ENCODE measurements around the gene MMP8.

Gene MMP8

GRCh38 chr11:102717280-102717679 is 7.5 kb downstream of the MMP8 start:
- Histone ChIP-seq H3K9me2 (replicated peaks; ENCODE audit: low read depth, low read length) (no peaks in the 10 kb centered on the region), H3F3A (ENCODE audit: low read depth) (no peaks in the 10 kb centered on the region), H3K9ac (ENCODE audit: low read depth, low read length, poor library complexity, severe bottlenecking) (no peak overlapping the region), H3K36me3 (ENCODE audit: insufficient read depth, low read length) (no peaks in the 10 kb centered on the region), H3K4me1 (ENCODE audit: insufficient read depth, low read length, poor library complexity, severe bottlenecking) (no peaks in the 10 kb centered on the region), H3K9me3 (ENCODE audit: insufficient read depth, low read depth, low read length) (no peaks in the 10 kb centered on the region), H3K79me2 (ENCODE audit: insufficient read depth, low read length) (no peaks in the 10 kb centered on the region), H2AFZ (ENCODE audit: low read length) (no peak overlapping the region), H3K27me3 (ENCODE audit: insufficient read depth, low read length, poor library complexity, severe bottlenecking) (no peaks in the 10 kb centered on the region), H3K4me3 (ENCODE audit: low read length, poor library complexity, severe bottlenecking) (no peak overlapping the region), H4K20me1 (ENCODE audit: insufficient read depth, low read length, poor library complexity, severe bottlenecking) (no peaks in the 10 kb centered on the region), H3K4me2 (ENCODE audit: low read depth, low read length, poor library complexity, severe bottlenecking) (no peak overlapping the region)
- TF ChIP-seq EZH2phosphoT487 (IDR thresholded peaks at IDR 0.05; ENCODE audit: borderline replicate concordance) (no peak), CTCF (conservative IDR thresholded peaks at IDR 0.05; ENCODE audit: low read length) (no peak)

GRCh38 chr11:102716527-102716926 is 8.2 kb downstream of the MMP8 start:
- Histone ChIP-seq H3K27me3 (ENCODE audit: insufficient read depth, low read length, poor library complexity, severe bottlenecking) (no peaks in the 10 kb centered on the region), H3K9me2 (replicated peaks; ENCODE audit: low read depth, low read length) (no peaks in the 10 kb centered on the region), H3F3A (ENCODE audit: low read depth) (no peaks in the 10 kb centered on the region), H3K4me2 (ENCODE audit: low read depth, low read length, poor library complexity, severe bottlenecking) (no peak overlapping the region), H3K4me1 (ENCODE audit: insufficient read depth, low read length, poor library complexity, severe bottlenecking) (no peaks in the 10 kb centered on the region), H3K36me3 (ENCODE audit: insufficient read depth, low read length) (no peaks in the 10 kb centered on the region), H3K79me2 (ENCODE audit: insufficient read depth, low read length) (no peaks in the 10 kb centered on the region), H3K9ac (ENCODE audit: low read depth, low read length, poor library complexity, severe bottlenecking) (no peak overlapping the region), H3K9me3 (ENCODE audit: insufficient read depth, low read depth, low read length) (no peaks in the 10 kb centered on the region), H3K4me3 (ENCODE audit: low read length, poor library complexity, severe bottlenecking) (no peak overlapping the region), H2AFZ (ENCODE audit: low read length) (no peak overlapping the region), H4K20me1 (ENCODE audit: insufficient read depth, low read length, poor library complexity, severe bottlenecking) (no peaks in the 10 kb centered on the region)
- TF ChIP-seq EZH2phosphoT487 (IDR thresholded peaks at IDR 0.05; ENCODE audit: borderline replicate concordance) (no peak), CTCF (conservative IDR thresholded peaks at IDR 0.05; ENCODE audit: low read length) (no peak)

GRCh38 chr11:102712137-102712536 is 12.6 kb downstream of the MMP8 start:
- H3K36me3 ChIP-seq (ENCODE audit: insufficient read depth, low read length), result no peaks in the 10 kb centered on the region
- TF ChIP-seq CTCF (conservative IDR thresholded peaks at IDR 0.05; ENCODE audit: low read length) (no peak), EZH2phosphoT487 (IDR thresholded peaks at IDR 0.05; ENCODE audit: borderline replicate concordance) (no peak)
- no peaks in the 10 kb centered on the region for H3K9me3 ChIP-seq (ENCODE audit: insufficient read depth, low read depth, low read length)
- H4K20me1 ChIP-seq (ENCODE audit: insufficient read depth, low read length, poor library complexity, severe bottlenecking), result no peaks in the 10 kb centered on the region
- H3K9me2 ChIP-seq (replicated peaks; ENCODE audit: low read depth, low read length), result no peaks in the 10 kb centered on the region
- H3K79me2 ChIP-seq (ENCODE audit: insufficient read depth, low read length), result no peaks in the 10 kb centered on the region
- H3F3A ChIP-seq (ENCODE audit: low read depth), result no peaks in the 10 kb centered on the region
- H3K4me3 ChIP-seq (ENCODE audit: low read length, poor library complexity, severe bottlenecking), result no peak overlapping the region
- no peak overlapping the region for H2AFZ ChIP-seq (ENCODE audit: low read length)
- no peak overlapping the region for H3K9ac ChIP-seq (ENCODE audit: low read depth, low read length, poor library complexity, severe bottlenecking)
- no peaks in the 10 kb centered on the region for H3K4me1 ChIP-seq (ENCODE audit: insufficient read depth, low read length, poor library complexity, severe bottlenecking)
- H3K27me3 ChIP-seq (ENCODE audit: insufficient read depth, low read length, poor library complexity, severe bottlenecking), result no peaks in the 10 kb centered on the region
- H3K4me2 ChIP-seq (ENCODE audit: low read depth, low read length, poor library complexity, severe bottlenecking), result no peak overlapping the region
